PFSK-1 (cell line): ENCODE measurements around the gene ALDH4A1.

Source experiments
- FOXP2 ChIP-seq: optimal IDR thresholded peaks from 2 replicates; pipeline ENCODE3; 2011; ENCODE audit warnings: borderline replicate concordance, control low read depth, inconsistent platforms; ENCODE audit not compliant: insufficient read depth; ENCODE audit errors: extremely low read length, extremely low read depth
- POLR2AphosphoS5 ChIP-seq: IDR thresholded peaks from 2 replicates; pipeline ENCODE4 v1.6.1; 2012; ENCODE audit warnings: low read depth, mild to moderate bottlenecking, control low read depth, low read length, moderate library complexity
- SIN3A ChIP-seq: IDR thresholded peaks from 2 replicates; pipeline ENCODE4 v1.6.1; 2012; ENCODE audit warnings: mild to moderate bottlenecking, low read length, moderate library complexity, borderline replicate concordance; ENCODE audit not compliant: insufficient read depth
- TAF1 ChIP-seq: IDR thresholded peaks from 2 replicates; pipeline ENCODE4 v1.6.1; 2012; ENCODE audit warnings: low read length, control low read depth, borderline replicate concordance; ENCODE audit not compliant: insufficient read depth
- TF ChIP-seq, protein P1 (sequence below), 2 experiments: IDR thresholded peaks; 2 replicates each; pipeline versions ENCODE4 v1.6.1 to v1.8.0; 2011 to 2012; ENCODE audit warnings: low read depth in 2 of 2, low read length in 2 of 2, control low read depth in 1 of 2, inconsistent platforms in 1 of 2, mild to moderate bottlenecking in 1 of 2, moderate library complexity in 1 of 2; ENCODE audit not compliant: insufficient read depth in 1 of 2

DNA sequence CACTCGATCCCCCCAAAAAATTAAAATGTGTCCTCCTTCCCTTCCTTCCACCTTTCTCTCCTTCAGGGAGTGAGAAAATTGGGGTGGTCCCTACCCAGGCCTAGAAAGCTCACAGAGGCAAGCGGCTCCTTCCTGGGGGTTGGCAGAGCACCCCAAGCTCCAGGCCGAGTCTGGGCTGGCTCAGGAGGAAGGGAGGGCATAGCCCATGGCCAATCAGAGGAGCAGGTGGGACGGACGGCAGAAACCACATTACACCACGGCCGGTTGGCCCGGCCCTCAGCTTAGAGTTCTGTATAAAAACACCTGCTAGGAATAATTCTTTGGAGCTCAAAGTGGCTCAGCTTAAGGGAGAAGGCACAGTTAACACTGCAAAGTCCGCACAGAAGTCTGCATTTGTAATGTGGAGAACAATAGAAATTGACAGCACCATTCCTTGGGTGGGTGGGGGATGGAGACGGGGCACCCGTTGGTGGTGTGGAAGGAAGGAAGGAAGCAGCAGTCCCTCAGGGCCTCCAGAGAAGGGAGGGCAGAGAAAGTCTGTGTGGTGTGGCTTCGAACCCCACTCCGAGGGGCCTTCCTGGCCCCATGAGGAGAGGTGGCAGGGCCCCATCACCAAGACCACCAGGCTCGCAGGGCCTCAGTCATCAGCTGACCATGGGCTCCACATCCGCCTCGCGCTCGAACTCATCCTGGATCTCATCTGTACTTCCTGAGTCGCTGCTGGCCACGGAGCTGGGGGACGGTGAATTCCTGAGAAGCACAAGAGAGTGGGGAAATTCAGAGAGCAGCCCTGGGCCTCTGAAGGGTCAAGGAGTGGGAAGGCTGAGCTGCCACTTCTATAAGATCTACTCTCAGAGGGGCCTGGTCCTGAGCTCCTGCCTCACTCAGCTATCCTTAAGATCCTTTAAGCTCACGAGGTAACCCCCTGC is 5.8 kb upstream of the ALDH4A1 start:
- TF ChIP-seq POLR2AphosphoS5 (no peak), TAF1 (no peak), SIN3A (no peak), FOXP2 (no peak)
- TF ChIP-seq, protein P1, sequence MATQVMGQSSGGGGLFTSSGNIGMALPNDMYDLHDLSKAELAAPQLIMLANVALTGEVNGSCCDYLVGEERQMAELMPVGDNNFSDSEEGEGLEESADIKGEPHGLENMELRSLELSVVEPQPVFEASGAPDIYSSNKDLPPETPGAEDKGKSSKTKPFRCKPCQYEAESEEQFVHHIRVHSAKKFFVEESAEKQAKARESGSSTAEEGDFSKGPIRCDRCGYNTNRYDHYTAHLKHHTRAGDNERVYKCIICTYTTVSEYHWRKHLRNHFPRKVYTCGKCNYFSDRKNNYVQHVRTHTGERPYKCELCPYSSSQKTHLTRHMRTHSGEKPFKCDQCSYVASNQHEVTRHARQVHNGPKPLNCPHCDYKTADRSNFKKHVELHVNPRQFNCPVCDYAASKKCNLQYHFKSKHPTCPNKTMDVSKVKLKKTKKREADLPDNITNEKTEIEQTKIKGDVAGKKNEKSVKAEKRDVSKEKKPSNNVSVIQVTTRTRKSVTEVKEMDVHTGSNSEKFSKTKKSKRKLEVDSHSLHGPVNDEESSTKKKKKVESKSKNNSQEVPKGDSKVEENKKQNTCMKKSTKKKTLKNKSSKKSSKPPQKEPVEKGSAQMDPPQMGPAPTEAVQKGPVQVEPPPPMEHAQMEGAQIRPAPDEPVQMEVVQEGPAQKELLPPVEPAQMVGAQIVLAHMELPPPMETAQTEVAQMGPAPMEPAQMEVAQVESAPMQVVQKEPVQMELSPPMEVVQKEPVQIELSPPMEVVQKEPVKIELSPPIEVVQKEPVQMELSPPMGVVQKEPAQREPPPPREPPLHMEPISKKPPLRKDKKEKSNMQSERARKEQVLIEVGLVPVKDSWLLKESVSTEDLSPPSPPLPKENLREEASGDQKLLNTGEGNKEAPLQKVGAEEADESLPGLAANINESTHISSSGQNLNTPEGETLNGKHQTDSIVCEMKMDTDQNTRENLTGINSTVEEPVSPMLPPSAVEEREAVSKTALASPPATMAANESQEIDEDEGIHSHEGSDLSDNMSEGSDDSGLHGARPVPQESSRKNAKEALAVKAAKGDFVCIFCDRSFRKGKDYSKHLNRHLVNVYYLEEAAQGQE (IDR thresholded peaks at IDR 0.05; ENCODE audit: insufficient read depth in 1 of 2, low read depth in 2 of 2, low read length in 2 of 2) = no peak
